Natural killer cell treated with Interleukin-12 subunit alpha and Interleukin-12 subunit beta and Interleukin-15 and Interleukin-18, amount 100 ng/mL, for 72 hours (primary cell): ENCODE measurements around the gene SPOCK1. TPM values are rescaled to one million over a fixed set of nuclear protein-coding genes. Genes with fewer than 3 reads are reported as not detected.

Experiments
- ATAC-seq, 2 donors: fragments of 150-1000 bp; cut with Tn5 transposase in 1 of 2; sonication (Bioruptor Pico), chemical (Tn5 transposase) in 1 of 2; 2 replicates each; pipeline ENCODE4 v1.10.0; 2021
- DNase-seq: peaks from one replicate; pipeline ENCODE4 v3.0.0; 2022; ENCODE audit warnings: low spot score
- H3K27ac Mint-ChIP-seq, 2 donors: 1 replicate in 1 of 2; 2 replicates in 1 of 2; pipeline ENCODE4 v1.8.0; 2022; ENCODE audit warnings: mixed read lengths in 2 of 2, mild to moderate bottlenecking in 1 of 2, moderate library complexity in 1 of 2
- H3K27me3 Mint-ChIP-seq, 2 donors: 1 replicate in 1 of 2; 2 replicates in 1 of 2; pipeline ENCODE4 v1.8.0; 2022; ENCODE audit warnings: mixed read lengths in 2 of 2
- H3K36me3 Mint-ChIP-seq: one replicate; pipeline ENCODE4 v1.8.0; 2022; ENCODE audit warnings: mixed read lengths
- H3K4me1 Mint-ChIP-seq, 2 donors: 1 replicate in 1 of 2; 2 replicates in 1 of 2; pipeline ENCODE4 v1.8.0; 2022; ENCODE audit warnings: low read depth in 2 of 2, mixed read lengths in 2 of 2, mild to moderate bottlenecking in 1 of 2
- H3K4me3 Mint-ChIP-seq: one replicate; pipeline ENCODE4 v1.8.0; 2022; ENCODE audit warnings: mixed read lengths
- H3K9me3 Mint-ChIP-seq: 2 replicates; pipeline ENCODE4 v1.8.0; 2022; ENCODE audit warnings: mixed read lengths
- total RNA-seq, 2 donors: library from RNA; stranded (reverse); gene quantifications; one replicate each; pipeline ENCODE4 v1.2.3, GENCODE V29; 2022

SPOCK1 gene
- total RNA-seq, 2 donors from 2014 or later = not detected

DNA sequence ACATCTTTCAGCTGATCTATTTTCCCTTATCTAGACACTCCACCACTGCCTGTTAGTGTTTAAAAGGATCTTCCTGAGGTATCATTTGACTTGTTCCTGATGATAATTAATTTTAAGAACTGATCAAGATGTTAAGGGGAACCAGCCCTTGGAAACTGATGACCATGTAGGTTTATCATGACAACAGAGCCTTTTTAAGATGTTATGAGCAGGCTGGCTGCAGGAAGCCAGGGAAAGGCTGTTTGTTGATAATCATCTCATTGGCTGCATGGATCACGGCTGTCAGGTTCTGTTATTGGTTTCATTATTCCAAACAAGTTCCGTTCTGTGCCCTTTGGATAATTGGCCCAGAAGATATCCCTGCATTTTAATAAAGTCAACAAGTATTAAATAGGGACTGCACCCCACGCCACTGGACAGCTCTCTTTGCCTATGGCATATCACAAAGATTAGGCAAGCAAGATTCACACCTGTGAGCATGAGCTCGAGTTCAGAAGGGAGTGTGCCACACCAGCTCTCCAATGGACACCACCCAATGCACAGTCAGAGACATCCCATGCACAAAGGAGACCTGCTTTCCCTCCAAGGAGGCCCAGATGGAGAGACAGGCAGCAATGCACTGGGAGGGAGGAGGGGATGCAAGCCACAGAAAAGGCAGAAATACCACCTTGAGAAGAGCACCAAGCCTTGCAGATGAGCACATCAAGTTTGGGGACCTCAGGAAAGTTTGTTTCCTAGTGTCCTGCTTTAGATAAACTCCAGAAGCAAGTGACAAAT lies 88.7 kb downstream of the SPOCK1 start:
- H3K36me3 Mint-ChIP-seq = no peaks in the 10 kb centered on the region
- DNase-seq (no peak), ATAC-seq (no peak)
- H3K27me3 Mint-ChIP-seq = peaks cover 6 to 15% of the 10 kb centered on the region in 2 donors
- no peak overlapping the region for H3K27ac Mint-ChIP-seq
- no peak overlapping the region for H3K4me3 Mint-ChIP-seq
- H3K4me1 Mint-ChIP-seq = no peaks in the 10 kb centered on the region
- H3K9me3 Mint-ChIP-seq = peaks cover 3% of the 10 kb centered on the region

DNA sequence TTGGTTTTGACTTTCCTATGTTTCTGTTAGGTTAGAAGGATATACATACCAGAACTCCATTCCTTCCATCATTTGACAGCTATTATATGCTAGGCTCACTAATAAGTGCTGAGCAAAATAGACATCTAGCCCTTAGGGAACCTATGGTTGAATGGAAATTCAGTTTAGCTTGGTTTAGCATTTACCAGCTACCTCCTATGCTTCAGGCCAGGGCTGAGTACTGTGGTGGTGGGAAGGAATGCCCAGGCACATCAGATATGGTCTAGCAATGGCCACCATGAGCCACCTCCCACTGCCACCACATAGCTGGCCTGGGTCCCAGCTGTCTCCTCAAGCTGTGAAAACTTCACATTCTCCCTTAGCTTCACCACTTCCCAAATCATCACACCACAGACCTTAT lies 89.4 kb downstream of the SPOCK1 start:
- no peaks in the 10 kb centered on the region for H3K36me3 Mint-ChIP-seq
- H3K27me3 Mint-ChIP-seq = peaks cover 3 to 15% of the 10 kb centered on the region in 2 donors
- H3K4me1 Mint-ChIP-seq = no peaks in the 10 kb centered on the region
- DNase-seq = no peak
- ATAC-seq = no peak
- H3K4me3 Mint-ChIP-seq = no peak overlapping the region
- H3K9me3 Mint-ChIP-seq = no peaks in the 10 kb centered on the region
- no peak overlapping the region for H3K27ac Mint-ChIP-seq

DNA sequence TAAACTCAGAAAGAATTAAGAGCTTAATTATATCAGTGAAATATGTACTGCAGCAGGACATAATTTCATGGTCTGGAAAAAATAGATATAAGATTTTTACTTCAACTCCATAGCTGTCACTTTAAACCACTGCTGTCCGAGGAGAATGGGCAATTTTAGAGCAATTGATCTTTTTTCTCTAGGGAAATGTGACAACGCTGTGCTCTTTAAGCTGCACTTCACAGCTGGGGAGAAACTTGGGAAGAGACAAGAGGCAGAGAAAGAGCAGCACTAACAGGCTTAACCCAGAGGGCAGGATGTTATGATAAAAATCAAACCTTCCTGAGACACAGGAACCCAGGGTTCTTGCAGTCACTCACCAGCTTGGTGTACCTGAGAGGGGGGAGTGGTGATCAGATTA lies 92.0 kb downstream of the SPOCK1 start:
- Mint-ChIP-seq H3K4me1 (no peaks in the 10 kb centered on the region), H3K27me3 (peaks cover 7 to 15% of the 10 kb centered on the region in 2 donors), H3K27ac (no peak overlapping the region), H3K36me3 (no peaks in the 10 kb centered on the region), H3K9me3 (no peaks in the 10 kb centered on the region), H3K4me3 (no peak overlapping the region)
- DNase-seq = no peak
- ATAC-seq = no peak

DNA sequence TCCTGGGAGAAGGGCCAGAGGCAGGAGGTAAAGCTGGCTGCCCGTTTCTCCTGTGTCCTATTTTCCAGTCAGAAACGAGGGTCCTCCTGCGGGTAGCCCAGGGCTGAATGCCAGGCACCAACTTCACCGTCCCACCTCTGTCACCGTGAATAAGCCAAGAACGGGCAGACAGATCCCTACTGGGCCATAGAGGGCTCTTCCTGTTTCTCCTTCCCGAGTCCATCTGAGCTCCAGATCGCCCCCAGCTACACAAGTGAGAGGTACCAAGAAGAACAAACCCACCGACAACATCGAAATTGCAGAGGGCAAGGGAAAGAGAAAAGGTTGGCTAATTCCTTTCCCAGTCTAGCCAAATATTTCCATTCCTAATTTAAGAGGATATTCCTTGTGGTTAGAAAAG lies 93.7 kb downstream of the SPOCK1 start:
- no peaks in the 10 kb centered on the region for H3K4me1 Mint-ChIP-seq
- H3K4me3 Mint-ChIP-seq = no peak overlapping the region
- H3K27me3 Mint-ChIP-seq = peaks cover 7 to 15% of the 10 kb centered on the region in 2 donors
- H3K36me3 Mint-ChIP-seq = no peaks in the 10 kb centered on the region
- H3K27ac Mint-ChIP-seq = no peak overlapping the region
- DNase-seq (no peak), ATAC-seq (no peak)
- no peaks in the 10 kb centered on the region for H3K9me3 Mint-ChIP-seq

DNA sequence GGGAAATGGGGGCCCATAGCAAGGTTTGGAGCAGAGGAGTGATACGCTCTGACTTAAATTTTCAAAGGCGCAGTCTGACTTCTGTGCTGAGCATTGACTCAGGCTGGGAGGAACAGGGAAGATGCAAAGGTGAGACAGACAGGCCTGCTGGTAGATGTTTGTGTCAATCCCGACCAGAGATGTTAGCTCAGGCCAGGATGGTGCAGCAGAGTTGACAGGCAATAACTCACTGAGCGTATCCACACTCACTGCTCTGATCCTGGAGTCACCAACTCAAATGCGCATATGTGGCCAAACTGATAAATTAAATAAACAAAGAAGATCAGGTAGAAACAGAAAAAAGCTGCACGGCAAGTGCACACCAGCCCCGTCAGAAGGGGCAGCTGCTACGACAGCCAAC lies 95.3 kb downstream of the SPOCK1 start:
- Mint-ChIP-seq H3K4me1 (no peaks in the 10 kb centered on the region), H3K4me3 (no peak overlapping the region), H3K27me3 (peaks cover 4 to 15% of the 10 kb centered on the region in 2 donors), H3K9me3 (no peaks in the 10 kb centered on the region), H3K36me3 (no peaks in the 10 kb centered on the region), H3K27ac (no peak overlapping the region)
- ATAC-seq (no peak), DNase-seq (no peak)

DNA sequence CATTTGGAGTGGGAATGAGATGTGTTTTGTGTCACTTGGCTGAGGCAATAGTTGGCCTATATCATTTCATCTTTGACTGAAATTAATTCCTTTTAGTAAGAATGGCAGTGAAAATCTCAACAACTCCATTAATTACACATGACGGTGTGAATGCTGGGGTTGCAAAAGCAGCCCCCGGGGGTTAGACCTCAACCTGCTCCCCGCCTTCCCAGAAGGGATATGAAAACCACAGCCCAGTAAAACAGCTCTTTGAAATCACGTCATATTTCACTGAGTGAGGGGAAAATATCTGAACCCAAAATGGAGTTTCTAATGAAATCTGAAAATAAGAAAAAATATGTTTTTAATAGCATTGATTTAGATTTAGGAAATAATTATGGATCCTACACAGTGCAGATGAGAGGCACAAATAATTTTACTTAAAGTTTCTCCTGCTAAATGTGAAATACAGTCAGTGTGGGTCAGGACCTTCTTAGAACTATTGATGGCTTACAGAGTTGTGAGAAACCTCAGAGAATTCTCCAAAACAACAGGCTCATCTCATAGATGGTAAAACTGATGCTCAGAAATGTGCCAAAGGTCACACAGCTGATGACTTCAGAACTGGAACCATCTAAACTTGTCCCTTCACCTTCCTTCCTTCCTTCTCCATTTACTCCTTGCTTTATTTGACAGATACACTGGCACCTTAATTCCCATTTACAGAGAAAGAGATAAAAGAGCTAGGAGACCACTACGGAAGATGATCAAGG lies 96.5 kb downstream of the SPOCK1 start:
- Mint-ChIP-seq H3K27me3 (peaks cover 4 to 16% of the 10 kb centered on the region in 2 donors), H3K4me3 (no peak overlapping the region), H3K36me3 (no peaks in the 10 kb centered on the region), H3K9me3 (no peaks in the 10 kb centered on the region), H3K27ac (no peak overlapping the region), H3K4me1 (no peaks in the 10 kb centered on the region)
- ATAC-seq (no peak), DNase-seq (no peak)

DNA sequence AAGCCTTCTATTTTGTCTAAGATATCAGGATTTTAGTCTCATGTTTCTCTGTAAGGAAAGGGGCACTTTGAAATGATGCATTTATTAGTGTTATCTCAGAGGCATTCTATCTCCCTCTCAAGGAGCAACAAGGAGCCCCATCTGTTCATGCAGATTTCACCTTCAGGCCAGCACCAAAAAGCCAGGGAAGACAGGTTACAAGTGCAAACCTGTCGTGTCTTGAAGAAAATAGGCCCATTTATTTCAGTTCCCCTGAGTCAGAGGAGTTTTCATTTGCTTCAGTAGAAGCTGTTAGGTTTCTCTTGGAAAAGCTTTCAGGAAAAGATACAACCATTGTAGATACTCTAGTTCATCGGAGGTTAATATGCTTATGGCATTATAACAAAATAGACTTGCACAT lies 97.2 kb downstream of the SPOCK1 start:
- Mint-ChIP-seq H3K4me1 (no peaks in the 10 kb centered on the region), H3K36me3 (no peaks in the 10 kb centered on the region), H3K9me3 (no peaks in the 10 kb centered on the region), H3K4me3 (no peak overlapping the region), H3K27me3 (peaks cover 4 to 16% of the 10 kb centered on the region in 2 donors), H3K27ac (no peak overlapping the region)
- no peak for ATAC-seq
- DNase-seq = no peak

DNA sequence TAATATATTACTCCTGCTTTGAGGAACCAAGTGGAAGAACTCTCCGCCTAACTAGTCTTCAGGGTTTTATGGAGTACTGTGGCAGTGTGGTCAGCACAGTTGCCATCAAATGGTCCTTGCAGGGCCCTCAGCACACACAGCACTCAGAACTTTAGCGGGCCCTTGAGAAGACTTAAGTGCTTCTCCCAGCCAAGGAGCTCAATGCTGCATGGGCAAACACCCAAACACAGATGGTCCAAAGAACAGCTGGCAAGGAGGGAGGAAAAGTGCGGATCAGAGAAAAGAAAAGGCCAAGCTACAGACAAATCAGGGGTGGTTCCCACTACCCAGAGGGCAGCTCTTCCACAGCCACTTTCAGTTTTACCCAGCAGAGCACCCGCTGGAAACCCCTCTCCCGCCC lies 98.6 kb downstream of the SPOCK1 start:
- H3K27me3 Mint-ChIP-seq = peaks cover 4 to 13% of the 10 kb centered on the region in 2 donors
- H3K4me3 Mint-ChIP-seq = no peak overlapping the region
- H3K36me3 Mint-ChIP-seq = no peaks in the 10 kb centered on the region
- H3K9me3 Mint-ChIP-seq = no peaks in the 10 kb centered on the region
- no peak overlapping the region for H3K27ac Mint-ChIP-seq
- no peak for DNase-seq
- H3K4me1 Mint-ChIP-seq = no peaks in the 10 kb centered on the region
- no peak for ATAC-seq

DNA sequence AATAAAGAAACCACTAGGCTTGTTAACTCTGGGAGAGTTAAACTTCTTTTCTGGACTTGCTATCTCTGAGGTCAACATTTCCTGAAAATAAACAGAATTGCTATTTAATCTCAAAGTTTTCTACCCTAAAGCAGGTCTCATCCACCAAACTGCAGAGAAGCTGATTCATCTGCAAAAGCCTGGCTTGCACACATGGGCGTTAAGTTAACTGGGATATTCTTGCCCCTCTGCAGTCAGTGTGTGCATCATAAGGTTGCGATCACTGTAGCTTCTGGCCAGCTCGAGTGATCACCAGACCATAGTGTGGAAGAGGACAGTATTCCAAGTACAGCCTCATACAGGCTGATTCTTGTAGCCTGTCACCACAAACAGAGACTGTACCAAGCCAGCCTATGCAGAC lies 99.2 kb downstream of the SPOCK1 start:
- H3K4me3 Mint-ChIP-seq = no peak overlapping the region
- peaks cover 4 to 13% of the 10 kb centered on the region in 2 donors for H3K27me3 Mint-ChIP-seq
- H3K27ac Mint-ChIP-seq = no peak overlapping the region
- no peaks in the 10 kb centered on the region for H3K36me3 Mint-ChIP-seq
- DNase-seq = no peak
- no peaks in the 10 kb centered on the region for H3K9me3 Mint-ChIP-seq
- ATAC-seq = peak in 1 of 2 donors; percentile 13
- H3K4me1 Mint-ChIP-seq = no peaks in the 10 kb centered on the region

DNA sequence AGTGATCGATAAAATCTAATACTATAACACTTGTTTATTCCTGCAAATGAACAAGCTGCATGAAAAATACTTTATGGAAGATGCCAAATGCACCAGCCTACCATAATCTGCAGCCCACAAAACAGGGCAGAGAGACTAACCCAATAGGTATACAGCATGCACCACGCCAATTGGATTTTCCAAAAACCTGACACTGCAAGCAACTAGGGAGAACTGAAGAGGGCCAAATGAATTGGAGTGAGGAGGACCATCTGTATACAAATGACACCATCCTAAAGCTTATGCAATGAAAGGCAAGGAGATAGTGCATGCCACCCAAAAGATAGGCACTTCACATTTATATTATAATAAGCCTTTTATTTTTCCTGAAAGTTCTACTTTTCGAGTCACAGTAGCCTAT lies 100.4 kb downstream of the SPOCK1 start:
- Mint-ChIP-seq H3K4me3 (no peak overlapping the region), H3K36me3 (no peaks in the 10 kb centered on the region), H3K27me3 (peaks cover 4 to 12% of the 10 kb centered on the region in 2 donors), H3K27ac (no peak overlapping the region), H3K4me1 (no peaks in the 10 kb centered on the region), H3K9me3 (no peaks in the 10 kb centered on the region)
- DNase-seq = no peak
- ATAC-seq = no peak

DNA sequence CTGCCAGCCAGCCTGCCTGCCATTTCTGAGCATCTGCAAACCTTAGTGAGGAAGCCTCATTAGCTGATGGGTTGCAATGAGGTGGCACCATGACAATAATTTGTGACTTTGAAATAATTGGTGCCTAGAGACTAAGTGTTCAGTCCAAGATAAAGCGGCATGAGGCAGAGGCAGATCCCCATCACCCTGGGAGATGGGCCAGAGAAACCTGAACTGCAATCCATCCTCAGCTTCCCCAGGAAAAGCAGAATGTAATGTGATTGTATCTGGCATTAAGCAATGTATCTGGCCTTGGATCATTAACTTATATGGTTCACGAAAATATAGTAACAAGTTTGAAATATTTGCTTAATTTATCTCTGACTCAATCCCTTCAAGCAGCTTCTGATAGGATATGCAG lies 101.0 kb downstream of the SPOCK1 start:
- H3K9me3 Mint-ChIP-seq = no peaks in the 10 kb centered on the region
- H3K27ac Mint-ChIP-seq = no peak overlapping the region
- H3K4me1 Mint-ChIP-seq = no peaks in the 10 kb centered on the region
- DNase-seq = no peak
- H3K4me3 Mint-ChIP-seq = no peak overlapping the region
- H3K36me3 Mint-ChIP-seq = no peaks in the 10 kb centered on the region
- peaks cover 0 to 6% of the 10 kb centered on the region in 2 donors for H3K27me3 Mint-ChIP-seq
- ATAC-seq = no peak

DNA sequence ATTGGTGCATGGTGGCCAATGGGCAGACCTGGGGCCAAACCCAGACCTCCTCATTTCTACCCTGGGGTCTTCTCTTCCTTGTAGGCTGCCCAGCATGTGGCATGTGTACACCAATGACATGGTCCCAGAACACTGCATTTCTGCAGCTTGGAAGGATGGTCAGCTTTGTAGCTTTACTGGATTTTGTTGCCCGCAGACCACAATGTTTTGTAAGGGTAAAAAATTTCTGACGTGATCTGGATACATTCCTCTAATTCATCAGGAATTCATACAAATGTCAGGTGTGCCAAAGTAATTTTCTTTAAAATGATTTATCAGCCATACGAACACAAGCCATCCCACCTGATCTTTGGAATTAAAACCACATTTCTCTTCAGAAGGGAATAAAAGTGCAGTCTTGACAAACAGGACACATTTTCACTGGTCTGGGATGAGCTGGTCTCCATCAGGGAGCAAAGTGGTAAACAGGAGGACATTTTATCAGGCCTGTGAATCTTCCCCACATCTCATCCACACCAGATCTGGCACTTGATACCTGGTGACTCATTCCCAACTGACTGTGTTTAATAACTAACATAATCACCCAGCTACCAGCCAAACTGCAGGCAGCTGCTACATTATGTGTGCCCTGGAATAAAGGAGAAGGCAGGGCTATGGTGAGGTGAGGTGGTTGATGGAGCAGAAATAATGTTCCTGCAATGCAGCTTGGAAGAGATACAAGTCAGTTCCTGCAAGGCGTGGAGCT lies 103.9 kb downstream of the SPOCK1 start:
- no peak for ATAC-seq
- Mint-ChIP-seq H3K36me3 (no peaks in the 10 kb centered on the region), H3K9me3 (no peaks in the 10 kb centered on the region), H3K27me3 (peaks cover 8 to 17% of the 10 kb centered on the region in 2 donors), H3K4me3 (no peak overlapping the region), H3K27ac (no peak overlapping the region), H3K4me1 (no peaks in the 10 kb centered on the region)
- no peak for DNase-seq

DNA sequence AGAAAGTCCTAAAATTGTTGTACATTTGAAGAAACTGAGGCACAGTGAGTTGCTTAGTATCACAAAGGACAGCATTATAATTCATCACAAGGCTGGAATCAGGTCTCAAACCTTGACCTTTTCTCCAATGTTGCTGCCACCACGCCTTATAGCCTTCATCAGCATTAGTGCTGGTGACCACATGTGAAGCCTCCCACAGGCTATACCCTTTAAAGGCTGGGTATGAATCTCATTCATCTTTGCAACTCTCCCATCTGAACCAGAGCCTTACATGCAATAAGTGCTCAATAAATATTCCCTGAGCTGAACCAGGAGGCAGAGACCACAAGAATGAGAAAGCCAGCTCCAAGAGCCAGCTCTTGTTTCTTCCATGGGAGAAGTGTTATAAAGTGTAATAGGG lies 104.7 kb downstream of the SPOCK1 start:
- ATAC-seq (no peak), DNase-seq (no peak)
- Mint-ChIP-seq H3K27me3 (peaks cover 8 to 17% of the 10 kb centered on the region in 2 donors), H3K36me3 (no peaks in the 10 kb centered on the region), H3K4me1 (no peaks in the 10 kb centered on the region), H3K9me3 (no peaks in the 10 kb centered on the region), H3K27ac (no peak overlapping the region), H3K4me3 (no peak overlapping the region)
